Upper lobe of left lung (tissue), 4 donors: Measurements from ENCODE around the gene BTG2.

ENCODE experiments used
- EP300 ChIP-seq, 4 donors: sonication (generic); formaldehyde crosslinking; IDR thresholded peaks; one replicate each; pipeline ENCODE4 v1.5.1; 2017; ENCODE audit warnings: antibody characterized with exemption in 4 of 4, control low read depth in 2 of 4
- POLR2A ChIP-seq, 4 donors: fragments of 450-650 bp; IDR thresholded peaks; one replicate each; pipeline ENCODE4 v1.5.1; 2016 to 2017; ENCODE audit warnings: antibody characterized with exemption in 4 of 4, mild to moderate bottlenecking in 2 of 4
- TF ChIP-seq, protein P1 (sequence below), 6 experiments: fragments of 450-650 bp in 4 of 6; fragments of 200-600 bp in 2 of 6; sonication (generic) in 2 of 6; IDR thresholded peaks; one replicate each; pipeline ENCODE4 v1.5.1; 2016 to 2019; ENCODE audit warnings: antibody characterized with exemption in 6 of 6

DNA sequence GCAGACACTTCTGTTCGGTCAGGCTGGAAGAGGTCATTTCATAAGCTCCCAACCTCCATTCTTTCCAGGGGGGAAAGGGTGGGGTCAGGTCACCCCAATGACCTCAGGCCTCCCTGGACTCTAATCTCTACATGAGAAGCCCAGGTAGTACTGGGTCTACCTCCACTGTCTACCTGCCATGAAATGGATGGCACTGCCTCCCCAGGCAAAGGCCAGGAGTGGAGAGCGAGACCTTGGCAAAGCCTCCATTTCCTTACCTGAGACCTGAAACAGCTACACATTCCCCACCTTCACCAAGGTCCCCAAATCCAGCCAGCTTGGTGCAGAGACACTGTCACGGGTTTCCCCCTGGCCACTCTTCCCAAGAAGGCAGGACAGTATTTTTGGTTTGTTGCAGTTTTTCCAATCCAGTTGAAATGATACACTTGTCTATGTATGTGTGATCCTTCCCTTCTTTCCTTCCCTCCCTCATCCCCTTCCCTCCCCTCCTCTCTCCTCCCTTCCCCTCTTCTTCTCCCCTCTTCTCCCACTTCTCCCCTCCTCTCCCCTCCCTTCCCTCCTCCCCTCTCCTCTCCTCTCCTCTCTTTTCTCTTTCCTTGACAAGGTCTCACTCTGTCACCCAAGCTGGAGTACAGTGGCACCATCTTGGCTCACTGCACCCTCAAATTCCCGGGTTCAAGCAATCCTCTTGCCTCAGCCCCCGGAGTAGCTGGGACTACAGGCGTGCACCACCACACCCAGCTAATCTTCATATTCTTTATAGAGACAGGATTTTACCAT is 16.1 kb downstream of the BTG2 start:
- TF ChIP-seq POLR2A (IDR thresholded peaks at IDR 0.05) = no peak
- TF ChIP-seq, protein P1, sequence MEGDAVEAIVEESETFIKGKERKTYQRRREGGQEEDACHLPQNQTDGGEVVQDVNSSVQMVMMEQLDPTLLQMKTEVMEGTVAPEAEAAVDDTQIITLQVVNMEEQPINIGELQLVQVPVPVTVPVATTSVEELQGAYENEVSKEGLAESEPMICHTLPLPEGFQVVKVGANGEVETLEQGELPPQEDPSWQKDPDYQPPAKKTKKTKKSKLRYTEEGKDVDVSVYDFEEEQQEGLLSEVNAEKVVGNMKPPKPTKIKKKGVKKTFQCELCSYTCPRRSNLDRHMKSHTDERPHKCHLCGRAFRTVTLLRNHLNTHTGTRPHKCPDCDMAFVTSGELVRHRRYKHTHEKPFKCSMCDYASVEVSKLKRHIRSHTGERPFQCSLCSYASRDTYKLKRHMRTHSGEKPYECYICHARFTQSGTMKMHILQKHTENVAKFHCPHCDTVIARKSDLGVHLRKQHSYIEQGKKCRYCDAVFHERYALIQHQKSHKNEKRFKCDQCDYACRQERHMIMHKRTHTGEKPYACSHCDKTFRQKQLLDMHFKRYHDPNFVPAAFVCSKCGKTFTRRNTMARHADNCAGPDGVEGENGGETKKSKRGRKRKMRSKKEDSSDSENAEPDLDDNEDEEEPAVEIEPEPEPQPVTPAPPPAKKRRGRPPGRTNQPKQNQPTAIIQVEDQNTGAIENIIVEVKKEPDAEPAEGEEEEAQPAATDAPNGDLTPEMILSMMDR (IDR thresholded peaks at IDR 0.05) = no peak
- TF ChIP-seq EP300 (IDR thresholded peaks at IDR 0.05) = no peak
